ENCODE data around the gene ACTN4.
"Not testable (repeated sequence)": the region's sequence is repeated elsewhere in the genome, so short reads cannot be mapped to it uniquely, and the experiment has no call there.

ACTN4 gene

GRCh38 chr19:38647368-38647965 lies at the start of gene ACTN4:
ACTN4 (plus strand) TSS chr19:38647649; CDS start chr19:38647746, 97 bp downstream.
- peak; percentile 99 for DNase-seq

- no peak for DNase-seq
These were observed 47.7 kb upstream of the ACTN4 start for GRCh38 chr19:38599722-38600121.

DNA sequence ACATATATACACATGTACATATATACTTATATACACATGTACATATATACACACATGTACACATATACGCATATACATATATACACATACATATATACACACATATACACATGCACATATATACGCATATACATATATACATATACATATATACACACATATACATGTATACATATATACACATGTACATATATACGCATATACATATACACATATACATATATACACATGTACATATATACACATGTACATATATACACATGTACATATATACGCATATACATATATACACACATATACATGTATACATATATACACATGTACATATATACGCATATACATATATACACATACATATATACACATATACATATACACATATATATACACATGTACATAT lies 44.6 kb upstream of the ACTN4 start:
- DNase-seq: not testable (repeated sequence)

- no peak for DNase-seq
These were observed 41.3 kb upstream of the ACTN4 start for GRCh38 chr19:38606131-38606530.

- no peak for DNase-seq
These were observed 33.2 kb upstream of the ACTN4 start for GRCh38 chr19:38614289-38614688.

DNA sequence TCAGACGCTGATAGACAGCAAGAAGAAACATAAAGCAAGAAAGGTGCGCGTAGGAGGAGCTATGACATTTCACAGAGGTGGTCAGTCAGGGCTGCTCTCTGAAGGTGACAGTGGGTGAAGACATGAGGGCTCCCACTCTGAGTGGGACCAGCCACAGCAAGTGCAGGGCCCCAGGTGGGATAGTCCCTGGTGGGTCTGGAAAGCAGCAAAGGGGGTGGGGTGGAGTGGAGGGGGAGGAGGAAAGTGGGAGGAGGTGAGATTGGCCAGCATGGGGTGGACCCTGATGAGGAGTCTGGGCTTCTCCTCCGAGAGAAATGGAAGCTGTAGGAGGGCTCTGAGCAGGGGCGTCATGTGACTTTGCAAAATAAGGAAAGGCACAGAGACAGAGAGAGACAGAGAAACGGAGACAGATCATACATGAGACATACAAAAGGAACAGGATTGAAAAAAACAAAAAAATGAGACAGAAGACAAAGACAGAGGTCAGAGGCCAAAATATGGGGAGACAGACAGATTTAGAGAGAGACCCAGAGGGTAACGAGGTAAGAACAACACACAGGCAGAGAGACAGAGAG lies 32.4 kb upstream of the ACTN4 start:
- no peak for DNase-seq

GRCh38 chr19:38616265-38616664 lies 31.2 kb upstream of the ACTN4 start:
- no peak for DNase-seq

DNA sequence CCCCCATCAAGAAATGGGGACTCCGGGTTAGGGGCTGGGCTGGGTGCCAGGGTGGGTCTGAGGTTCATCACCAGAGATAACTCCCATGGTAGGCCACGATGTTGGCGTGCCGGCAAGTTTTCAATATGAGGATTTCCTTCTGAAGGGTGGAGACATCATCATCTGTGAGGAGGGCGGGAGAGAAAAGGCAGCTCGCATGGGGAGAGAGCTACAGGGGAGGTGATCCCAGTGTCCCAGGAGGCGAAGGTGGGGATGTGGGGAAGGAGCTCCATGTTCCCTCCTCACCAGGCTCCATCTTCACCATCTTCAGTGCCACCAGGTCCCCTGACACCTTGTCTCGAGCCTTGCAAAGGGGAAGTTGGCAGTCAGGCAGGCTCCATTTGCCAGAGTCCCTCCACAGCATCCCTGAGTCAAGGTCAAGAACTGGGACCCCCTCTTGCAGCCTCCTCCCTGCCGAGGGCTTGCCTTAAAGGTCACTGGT lies 30.1 kb upstream of the ACTN4 start:
- no peak for DNase-seq

- no peak for DNase-seq
These were observed 29.5 kb upstream of the ACTN4 start, which contains the start of gene MAP4K1 for GRCh38 chr19:38617764-38618589. MAP4K1 (minus strand) TSS chr19:38617953; CDS start chr19:38617895, 58 bp downstream.

GRCh38 chr19:38618590-38619360 lies 28.7 kb upstream of the ACTN4 start, which contains the start of gene EIF3K:
EIF3K (plus strand) TSS chr19:38619188; CDS start chr19:38619269, 81 bp downstream.
- peak; percentile 96 for DNase-seq

DNA sequence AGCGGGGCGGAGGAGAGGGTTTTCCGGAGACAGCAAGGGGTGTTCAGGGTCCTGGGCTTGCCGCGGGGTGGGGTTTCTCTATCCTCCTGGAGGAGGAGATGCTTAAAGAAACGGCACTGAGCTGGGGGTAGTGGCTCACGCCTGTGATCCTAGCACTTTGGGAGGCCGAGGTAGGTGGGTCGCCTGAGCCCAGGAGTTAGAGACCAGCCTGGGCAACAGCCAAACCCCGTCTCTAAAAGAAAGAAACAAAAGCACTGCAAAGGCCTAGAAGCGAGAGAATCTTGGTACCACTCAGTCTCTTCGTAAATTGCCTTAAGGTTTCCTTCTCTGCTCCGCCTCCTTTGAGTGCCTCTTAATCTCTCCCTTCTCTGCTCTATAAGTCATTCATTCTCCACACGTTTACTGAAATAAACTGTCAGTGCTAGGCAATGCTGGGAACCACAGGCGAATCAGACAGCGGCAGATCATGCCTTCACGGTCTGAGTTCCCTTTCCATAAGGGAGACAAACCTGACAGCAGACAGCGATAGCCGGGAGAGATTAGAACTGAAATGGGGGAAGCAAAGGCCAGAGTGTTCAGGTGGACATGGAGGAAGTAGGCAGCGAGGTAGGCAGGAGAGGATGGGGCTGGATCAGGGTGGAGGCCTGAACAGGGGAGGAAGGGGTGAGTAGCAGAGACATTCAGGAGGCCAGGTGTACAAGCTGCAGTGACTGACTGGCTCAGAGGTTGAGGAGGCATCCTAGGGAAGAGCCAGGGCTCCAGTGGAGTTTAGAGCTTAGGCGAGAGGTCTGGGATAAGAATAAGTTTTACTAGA lies 27.9 kb upstream of the ACTN4 start:
- no peak for DNase-seq

- DNase-seq: no peak
These were observed 22.6 kb upstream of the ACTN4 start for GRCh38 chr19:38624822-38625221.

GRCh38 chr19:38626401-38626800 lies 21.0 kb upstream of the ACTN4 start:
- DNase-seq: no peak

- DNase-seq: no peak
These were observed 17.9 kb upstream of the ACTN4 start for GRCh38 chr19:38629568-38629967.

DNA sequence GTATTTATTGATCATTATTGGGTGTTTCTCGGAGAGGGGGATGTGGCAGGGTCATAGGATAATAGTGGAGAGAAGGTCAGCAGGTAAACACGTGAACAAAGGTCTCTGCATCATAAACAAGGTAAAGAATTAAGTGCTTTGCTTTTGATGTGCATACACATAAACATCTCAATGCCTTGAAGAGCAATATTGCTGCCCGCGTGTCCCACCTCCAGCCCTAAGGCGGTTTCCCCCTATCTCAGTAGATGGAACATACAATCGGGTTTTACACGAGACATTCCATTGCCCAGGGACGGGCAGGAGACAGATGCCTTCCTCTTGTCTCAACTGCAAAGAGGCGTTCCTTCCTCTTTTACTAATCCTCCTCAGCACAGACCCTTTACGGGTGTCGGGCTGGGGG lies 16.1 kb upstream of the ACTN4 start:
- DNase-seq: not testable (repeated sequence)

GRCh38 chr19:38631811-38632475 lies 15.5 kb upstream of the ACTN4 start:
- DNase-seq: not testable (repeated sequence)

- no peak for DNase-seq
These were observed 14.8 kb upstream of the ACTN4 start for GRCh38 chr19:38632476-38633213.

- DNase-seq: no peak
These were observed 12.5 kb upstream of the ACTN4 start for GRCh38 chr19:38634757-38635482.

- DNase-seq: no peak
These were observed 11.7 kb upstream of the ACTN4 start for GRCh38 chr19:38635483-38636399.
